GM19351 (cell line): ENCODE measurements around the gene AASS.
"Not testable (repeated sequence)": the region's sequence is repeated elsewhere in the genome, so short reads cannot be mapped to it uniquely, and the experiment has no call there.

ENCODE experiments used
- ATAC-seq: cut with Tn5 transposase; IDR thresholded peaks from one replicate; pipeline ENCODE4 v1.9.1; 2021; ENCODE audit warnings: mild to moderate bottlenecking, moderate library complexity; ENCODE audit not compliant: unreplicated experiment

The AASS gene

DNA sequence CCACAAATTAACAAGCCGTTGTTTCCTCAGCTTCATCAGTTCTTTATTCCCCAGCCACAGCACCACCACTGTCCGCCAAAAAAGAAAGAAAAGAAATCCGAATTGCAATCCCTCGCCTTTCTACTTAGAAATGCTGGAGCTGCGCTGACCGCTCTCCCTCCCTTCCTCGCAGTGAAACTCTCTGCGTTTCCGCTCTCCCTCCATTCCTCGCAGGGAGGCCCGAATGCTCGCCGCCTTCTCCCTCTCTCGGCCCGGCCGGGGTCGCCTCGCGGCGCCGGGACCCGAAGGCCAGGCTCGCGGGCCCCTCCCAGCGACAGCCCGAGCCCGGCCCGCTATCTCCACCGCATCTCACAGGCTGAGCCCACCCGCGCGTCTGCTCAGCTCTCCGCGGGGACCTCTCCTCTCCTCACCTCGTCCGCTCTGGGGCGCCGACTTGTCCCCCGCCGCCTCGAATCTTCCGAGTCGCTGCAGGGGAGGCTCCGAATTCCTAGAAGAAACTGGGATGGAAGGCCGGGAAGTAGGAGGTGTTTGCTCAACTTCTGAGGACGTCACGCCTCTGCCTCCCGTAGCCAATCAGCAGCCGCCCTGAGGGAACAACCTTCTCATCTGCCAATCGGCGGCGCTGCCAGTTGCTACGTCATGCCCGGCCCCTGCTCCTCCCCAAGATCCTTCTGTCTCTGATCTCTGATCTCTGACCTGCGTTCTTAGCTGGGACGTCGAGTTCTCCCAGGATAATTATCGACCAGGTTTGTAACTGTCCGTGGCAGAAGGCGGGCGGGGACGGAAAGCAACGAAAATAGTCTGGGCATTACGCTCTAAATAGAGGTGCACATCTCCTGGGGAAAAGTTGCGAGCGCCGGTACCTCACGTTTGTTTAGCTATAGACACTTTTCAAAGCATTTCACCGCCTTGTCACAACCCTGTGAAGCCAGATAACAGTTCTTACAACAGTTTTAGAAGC, at the start of gene AASS:
Gene AASS (minus strand): TSS at position 499 of the 961 bp plus-strand sequence. CDS start 10,523 bp downstream, outside the sequence.
- ATAC-seq = peak; percentile 100

DNA sequence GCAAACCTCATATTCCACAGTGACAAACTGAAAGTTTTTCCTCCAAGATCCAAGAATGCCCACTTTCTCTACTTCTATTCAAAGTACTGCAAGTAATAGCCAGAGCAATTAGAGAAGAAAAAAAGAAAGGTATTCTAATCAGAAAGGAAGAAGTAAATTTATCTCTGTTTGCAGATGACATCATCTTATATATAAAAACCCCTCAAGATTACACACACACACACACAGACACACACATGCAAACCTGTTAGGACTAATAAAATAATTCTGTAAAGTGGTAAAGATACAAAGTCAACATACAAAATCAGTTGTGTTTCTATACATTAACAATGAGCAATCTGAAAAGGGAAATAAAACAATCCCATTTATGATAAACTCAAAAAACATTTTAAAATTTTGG, 44.7 kb upstream of the AASS start:
- no peak for ATAC-seq

DNA sequence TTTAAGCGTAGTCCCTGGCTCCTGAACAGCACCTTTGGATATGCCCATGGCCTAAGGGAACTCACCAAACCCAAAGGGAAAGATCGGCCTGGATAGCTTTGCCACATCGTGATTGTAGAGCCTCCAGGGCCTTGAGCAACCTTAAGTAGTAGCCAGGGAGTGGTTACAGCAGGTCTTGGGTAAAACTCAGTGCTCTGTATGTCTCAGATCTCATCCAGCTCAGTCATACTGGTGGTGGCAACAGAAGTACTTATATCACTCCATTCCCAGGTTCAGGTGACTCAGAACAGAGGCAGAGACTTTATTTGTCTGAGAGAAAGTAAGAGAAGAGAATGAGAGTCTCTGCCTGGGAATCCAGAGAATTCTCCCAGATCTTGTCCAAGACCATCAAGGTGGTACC, 39.1 kb upstream of the AASS start:
- no peak for ATAC-seq

DNA sequence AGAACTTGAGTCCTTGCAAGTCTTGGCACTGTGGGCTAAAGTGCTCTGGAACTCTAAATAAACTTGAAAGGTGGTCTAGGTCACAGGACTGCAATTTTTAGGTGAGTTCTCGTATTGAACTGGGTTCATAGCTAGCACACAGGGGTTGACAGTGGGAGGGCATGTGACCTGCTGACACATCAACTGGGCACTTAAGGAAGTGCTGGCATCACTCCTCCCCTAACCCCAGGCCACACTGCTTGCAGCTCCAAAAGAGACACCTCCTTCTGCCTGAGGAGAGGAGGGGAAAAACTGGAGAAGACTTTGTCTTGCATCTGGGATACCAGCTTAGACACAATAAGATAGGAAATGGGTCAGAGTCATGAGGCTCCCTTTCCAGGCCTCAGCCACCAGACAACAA, 38.0 kb upstream of the AASS start:
- no peak for ATAC-seq

DNA sequence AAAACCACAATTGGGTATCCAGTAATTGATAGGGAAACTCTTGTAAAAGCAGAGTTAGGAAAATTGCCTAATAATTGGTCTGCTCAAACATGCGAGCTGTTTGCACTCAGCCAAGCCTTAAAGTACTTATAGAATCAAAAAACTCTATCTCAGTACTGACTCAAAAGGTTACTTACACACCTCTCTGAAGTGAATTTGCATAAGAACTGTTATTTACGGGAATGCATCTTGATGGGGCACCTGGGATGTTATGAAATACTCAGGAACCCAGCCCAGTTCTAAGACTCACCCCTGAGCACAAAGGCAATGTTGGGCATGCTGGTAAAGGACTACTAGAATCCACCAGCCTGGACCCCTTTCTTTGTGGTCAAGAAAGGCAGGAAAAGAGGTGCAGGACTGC, 28.1 kb upstream of the AASS start:
- not testable (repeated sequence) for ATAC-seq

DNA sequence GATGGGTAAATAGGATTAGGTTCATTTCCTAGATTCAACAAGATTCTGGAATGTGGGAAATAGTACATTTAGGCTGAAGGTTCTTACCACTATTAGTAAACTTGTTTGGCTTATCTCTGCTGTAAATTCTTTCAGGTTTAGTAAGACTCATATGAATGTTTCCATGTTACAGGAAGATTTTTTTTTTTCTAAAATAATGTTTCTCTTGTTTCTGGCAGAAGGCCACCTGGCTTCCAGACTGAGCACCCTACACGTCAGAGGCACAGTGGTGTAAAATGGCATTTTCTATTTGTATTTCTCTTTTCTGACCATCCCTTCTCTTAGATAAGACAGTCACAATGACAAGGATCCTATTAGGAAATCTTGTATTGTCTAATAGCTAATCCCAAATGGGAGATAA, 22.7 kb upstream of the AASS start:
- no peak for ATAC-seq

DNA sequence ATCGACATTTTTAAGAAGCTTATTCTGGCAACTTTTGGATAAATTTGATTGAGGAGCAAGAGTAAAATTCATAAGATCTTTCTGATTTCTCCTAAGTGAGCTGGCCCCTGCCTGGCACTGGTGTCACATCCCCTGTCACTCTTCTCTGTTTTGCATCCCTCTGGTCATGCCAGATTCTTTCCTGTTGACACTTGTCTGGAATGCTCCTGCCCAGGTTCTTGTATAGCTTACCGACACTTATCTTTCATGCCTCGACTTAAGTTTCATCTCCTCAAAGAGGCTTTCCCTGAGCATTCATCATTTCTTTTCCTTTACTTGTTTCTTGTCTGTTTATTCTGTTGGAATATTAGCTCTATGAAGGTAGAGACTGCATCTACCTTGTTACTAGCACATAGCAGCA, 22.2 kb upstream of the AASS start:
- ATAC-seq = no peak

DNA sequence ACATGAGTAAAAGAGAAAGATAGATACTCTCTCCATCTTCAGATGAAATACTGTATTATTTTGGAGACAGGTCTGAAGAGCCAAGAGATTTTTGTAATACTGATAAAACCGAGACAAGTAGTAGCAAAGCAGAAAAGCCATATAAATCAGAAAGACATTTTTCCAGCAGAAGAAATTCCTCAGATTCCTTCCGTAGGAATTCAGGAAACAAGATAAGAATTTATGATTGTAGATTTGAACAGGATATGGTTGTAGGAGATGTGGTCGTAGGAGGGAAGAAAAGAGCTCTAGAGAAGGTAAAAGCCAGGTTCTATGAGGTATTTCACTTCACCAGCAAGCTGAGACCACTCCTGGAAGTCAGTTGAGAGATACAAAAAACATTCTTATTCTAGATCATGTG, 17.6 kb upstream of the AASS start:
- ATAC-seq = no peak

DNA sequence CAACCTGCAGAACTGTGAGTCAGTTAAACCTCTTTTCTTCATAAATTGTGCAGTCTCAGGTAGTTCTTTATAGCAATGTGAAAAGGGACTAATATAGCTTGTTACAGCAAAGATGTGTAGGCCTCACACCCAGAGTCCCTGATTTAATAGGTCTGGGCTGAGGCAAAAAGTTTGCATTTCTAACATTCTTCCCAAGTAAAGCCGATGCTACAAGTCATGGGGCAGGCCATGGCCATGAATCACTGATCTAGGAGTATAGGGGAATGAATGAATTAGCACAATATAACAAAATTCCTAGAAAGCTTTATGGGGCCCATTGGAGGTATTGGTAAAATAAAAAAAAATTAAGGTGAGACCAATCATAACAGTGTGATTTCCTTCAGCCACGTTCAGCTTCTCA, 11.5 kb upstream of the AASS start:
- no peak for ATAC-seq

DNA sequence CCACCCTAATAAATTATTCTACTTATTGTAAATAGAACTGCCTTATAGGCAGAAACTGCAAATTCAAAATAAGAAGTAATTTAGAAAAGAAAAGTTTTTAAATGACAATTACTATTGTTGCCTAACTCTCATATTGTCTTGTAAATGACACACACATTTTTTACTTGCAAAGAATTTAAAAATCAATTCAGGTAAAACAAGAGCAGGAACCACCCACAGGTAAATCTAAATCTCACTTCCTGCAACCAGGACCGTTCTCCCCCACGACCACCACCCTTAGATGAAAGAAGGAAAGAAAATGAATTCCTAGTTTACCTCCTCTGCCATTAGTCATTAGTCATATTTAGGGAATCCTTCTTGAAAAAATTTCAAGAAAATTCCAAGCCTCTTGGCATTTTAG, 4.8 kb upstream of the AASS start:
- no peak for ATAC-seq

DNA sequence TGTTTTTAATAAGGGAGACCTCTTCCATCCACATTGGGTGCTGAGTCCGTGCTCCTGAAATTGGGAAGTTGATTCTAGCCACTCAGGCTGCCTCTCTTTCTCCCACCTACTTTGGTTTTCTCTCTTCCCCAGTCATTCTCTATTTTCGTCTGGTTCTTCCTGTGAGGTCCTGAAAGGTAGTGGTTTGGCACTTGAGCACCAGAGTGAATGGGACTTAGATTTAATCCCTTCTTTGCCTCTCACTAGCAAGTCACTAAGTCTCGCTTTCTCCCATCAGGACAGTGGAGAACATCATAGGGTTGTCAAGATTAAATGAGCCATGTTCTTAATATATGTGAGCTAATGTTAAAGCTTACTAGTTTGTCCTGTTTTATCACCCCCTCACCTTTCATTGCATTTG, 4.0 kb upstream of the AASS start:
- no peak for ATAC-seq

DNA sequence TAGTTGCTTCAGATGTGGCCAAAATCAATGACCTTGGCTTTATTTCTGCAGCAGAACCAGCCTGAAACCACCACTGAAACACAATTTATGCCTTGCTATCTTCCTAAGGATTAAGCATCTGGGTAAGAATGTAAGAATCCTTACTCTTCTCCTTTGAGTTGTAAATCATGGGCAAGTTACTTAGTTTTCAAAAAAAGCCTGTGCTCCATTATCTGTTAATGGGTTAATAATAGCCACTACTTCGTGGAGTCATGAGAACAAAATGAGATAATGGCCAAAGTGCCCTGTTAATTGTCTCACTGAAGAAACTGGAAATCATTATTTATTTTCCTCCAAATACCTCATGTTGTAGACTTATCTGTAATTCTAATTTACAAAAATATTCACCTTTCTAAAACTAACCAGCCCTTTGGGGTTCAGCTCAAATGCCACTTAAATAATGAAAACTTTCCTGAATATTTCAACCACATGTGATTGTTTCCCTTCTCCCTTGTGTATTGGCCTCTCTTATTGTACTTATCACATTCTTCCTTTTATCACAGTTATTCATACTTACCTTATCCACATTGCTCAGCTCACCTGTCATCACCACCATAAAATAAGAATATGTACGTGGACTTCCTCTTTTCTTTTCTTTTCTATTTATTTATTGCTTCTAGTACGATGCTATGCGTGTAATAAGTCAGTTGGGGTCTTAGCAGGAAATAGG, 2.0 kb upstream of the AASS start:
- no peak for ATAC-seq

DNA sequence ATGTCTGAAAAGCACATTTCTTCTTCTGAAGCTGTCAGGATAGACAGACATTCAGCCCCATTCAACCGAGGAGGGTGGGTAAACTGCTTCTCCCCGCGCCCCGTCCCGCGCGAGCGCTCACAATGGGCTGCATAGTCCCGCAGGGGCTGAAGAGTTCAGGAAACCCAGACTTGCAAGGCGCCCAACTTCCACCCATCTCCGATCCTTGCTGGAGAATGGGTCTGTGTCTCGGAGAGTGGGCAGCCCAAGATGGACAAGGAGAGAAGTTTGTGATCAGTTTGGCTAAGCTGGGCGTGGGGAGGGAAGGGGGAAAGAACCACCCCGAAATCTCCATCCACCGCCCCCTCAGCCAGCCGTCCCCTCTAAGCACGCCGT, 686 bp downstream of the AASS start:
- peak; percentile 7 for ATAC-seq

DNA sequence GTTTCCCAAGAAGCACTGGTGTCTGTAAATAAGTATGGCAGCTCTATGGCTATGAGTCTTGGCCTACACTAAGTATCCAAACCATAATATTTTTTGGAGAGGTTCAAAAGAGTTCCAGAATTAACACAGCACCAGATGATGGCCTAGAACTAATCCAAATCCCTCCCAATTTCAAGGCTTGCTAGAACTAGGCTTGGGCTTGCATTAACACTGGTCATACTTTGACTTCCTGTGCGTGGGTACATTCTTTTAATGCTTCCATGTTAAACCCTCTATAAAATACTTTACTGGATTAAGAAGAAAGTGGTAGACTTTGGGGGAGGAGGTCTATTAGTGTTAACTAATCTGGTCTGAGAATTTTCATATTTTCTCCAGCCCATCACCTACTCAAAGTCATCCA, 3.1 kb downstream of the AASS start:
- ATAC-seq = no peak

DNA sequence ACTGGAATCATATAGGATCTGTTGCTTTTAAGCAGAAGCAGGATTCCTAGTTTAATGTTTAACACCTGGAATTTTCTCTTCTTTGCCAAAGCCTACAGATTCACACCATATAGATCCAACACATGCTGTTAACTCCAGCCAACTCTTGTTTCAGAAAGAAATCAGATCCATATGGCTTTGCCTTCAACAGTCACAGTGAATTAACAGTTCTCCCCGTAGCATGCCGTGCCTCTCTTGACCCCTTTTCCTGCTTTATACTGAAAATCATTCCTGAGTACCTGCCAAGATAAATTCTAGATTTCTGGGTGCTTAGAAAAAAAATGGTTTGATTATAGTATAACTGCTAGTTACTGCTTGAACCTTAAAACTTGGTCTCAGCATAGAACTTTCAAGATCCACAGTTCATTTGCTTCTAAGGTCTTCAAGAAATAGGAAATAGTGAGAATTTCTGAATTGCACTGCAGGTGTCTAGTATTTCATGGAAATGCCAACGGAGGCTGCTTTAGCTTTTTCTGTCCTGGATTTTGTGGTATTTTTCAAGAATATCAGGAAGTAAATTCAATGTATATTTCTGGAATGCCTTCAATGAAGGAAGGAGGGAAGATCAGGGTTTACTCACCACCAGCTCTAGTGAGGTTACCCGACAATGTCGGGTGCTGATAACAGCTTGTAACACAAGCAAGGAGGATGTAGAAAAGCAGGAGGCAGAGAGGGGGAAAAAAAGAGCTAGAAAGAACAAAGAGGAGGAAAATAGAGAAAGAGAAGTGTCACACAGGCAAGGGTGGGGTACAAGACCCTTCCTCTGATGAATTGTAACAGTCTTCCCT, 6.6 kb downstream of the AASS start:
- ATAC-seq = no peak

DNA sequence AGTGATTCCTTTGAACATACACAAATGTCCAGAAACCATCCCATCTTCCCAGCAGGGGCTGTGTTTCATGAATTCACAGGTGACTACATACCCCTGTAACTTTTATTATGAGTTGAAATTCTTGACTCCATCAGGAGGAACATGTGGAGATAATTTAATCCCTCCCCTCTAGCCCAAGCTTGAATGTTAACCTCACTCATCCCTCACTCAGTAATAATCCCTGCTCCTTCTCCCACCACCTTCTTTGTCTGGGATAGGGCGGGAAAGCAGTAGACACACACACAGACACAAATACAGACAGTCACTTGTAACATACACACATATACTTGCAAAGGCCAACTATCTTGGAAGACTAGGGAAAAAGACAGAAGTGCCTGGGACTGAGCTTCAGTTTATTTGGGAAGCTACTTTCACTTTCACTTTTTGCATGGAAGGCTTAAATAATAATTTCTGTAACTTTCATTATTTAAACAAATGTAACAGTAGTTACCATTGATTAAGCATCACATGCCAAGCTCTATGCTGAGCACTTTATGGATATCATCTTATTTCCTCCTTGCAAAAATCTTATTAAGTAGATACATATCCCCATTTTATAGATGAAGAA, 7.3 kb downstream of the AASS start:
- no peak for ATAC-seq

DNA sequence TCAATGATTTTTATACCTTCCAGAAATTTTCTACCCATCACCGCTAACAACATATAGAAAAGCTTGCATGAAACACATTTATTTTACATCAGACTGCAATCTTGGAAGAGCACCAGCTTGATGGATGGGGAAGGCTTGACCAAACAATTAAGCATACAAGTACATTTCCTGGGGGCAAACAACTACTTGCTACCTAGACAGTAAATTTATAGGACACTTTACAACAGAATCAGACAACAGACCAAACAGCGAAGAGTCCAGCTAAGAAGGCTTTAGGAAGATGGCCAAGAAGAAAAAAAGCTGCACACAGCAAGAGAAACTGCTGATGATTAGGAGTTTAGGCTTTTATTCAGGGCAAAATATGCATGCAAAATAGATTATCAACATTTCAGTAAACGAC, 8.0 kb downstream of the AASS start:
- ATAC-seq = no peak

DNA sequence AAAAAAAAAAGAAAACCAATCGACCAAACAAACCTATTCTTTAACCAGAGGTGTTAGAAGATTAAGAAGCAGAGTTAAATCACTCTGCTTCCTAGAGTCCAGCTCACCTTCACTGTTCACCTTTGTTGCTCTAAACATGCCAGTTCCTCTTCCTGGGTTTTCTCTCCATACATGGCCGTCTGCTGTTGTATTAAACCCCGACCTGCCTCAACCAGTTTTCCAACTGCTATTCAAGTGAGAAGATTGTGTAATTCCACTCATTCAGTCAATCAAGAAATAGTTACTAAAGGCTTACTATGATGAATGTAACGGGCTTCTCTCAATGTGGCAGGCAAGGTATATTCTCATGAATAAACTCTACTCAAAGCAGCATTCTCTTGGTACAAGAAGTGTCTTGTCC, 8.8 kb downstream of the AASS start:
- no peak for ATAC-seq

DNA sequence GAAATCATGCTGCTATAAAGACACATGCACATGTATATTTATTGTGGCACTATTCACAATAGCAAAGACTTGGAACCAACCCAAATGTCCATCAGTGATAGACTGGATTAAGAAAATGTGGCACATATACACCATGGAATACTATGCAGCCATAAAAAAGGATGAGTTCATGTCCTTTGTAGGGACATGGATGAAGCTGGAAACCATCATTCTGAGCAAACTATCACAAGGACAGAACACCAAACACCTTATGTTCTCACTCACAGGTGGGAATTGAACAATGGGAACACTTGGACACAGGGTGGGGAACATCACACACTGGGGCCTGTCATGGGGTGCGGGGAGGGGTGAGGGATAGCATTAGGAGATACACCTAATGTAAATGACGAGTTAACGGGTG, 9.3 kb downstream of the AASS start:
- ATAC-seq = not testable (repeated sequence)

DNA sequence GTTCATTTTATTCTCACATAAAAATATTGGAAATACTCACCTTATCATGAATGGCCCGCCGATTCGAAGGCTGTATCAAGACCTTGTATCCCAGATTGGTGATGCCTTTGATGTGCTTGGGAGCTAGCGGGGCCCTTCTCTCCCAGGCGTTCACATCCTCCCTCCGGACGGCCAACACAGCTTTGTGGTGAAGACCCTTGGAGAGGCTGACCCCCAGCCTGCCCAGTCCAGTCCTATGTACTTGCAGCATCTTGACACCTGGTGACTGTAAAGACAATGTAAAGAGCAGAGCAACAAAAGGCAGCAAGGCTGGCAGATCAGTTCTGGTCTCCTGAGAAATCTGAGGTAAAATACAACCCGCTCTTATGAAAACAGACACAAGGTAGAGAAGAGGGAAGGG, 10.6 kb downstream of the AASS start:
- ATAC-seq = no peak

DNA sequence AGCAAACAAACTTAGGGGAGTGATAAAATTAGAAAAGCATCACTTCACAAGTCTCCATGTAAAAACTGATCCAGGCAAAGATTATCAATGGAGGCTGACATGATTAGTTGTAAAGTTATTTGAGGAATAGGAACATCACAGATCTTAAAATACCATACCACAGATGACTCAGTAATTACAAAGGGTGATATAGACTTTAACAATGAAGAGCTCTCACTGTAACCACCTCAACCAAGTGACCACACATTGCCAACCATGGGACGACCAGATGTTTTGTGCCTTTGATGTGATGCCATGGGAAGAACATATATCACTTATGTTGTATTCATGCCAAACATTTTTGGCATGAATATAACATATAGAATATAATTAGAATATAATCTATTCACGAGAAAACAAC, 11.7 kb downstream of the AASS start:
- ATAC-seq = no peak
